IMR-90 (cell line): ENCODE measurements around the gene RAPSN. TPM values are rescaled to one million over a fixed set of nuclear protein-coding genes. Genes with fewer than 3 reads are reported as not detected.

Experiments used
- ATAC-seq: fragments of 200-7000 bp; cut with Tn5 transposase; 2 replicates; pipeline ENCODE4 v1.9.1; 2020; ENCODE audit warnings: low read depth, mild to moderate bottlenecking, moderate library complexity
- BruUV-seq: library from RNA; stranded (reverse); fragments of 400-500 nt; replicated peaks from 2 replicates; lab custom pipeline; 2021; lab: Mats Ljungman, UMichigan
- CTCF ChIA-PET: fragments of 300-600 bp; formaldehyde crosslinking; extraction: SDS; loops from one replicate; lab custom pipeline; 2021; ENCODE audit warnings: antibody characterized with exemption; lab: Yijun Ruan, JAX
- POLR2A ChIA-PET: fragments of 300-600 bp; sonication (Branson Sonifier 250); formaldehyde crosslinking; loops from one replicate; lab custom pipeline; 2022; ENCODE audit warnings: antibody characterized with exemption; ENCODE audit not compliant: unreplicated experiment; lab: Charles Lee
- DNase-seq: peaks from one replicate; pipeline ENCODE4 v3.0.0; 2013
- H2AFZ ChIP-seq: replicated peaks from 2 replicates; pipeline ENCODE3; 2013; ENCODE audit warnings: low read length, mild to moderate bottlenecking; ENCODE audit not compliant: poor library complexity
- H2AK5ac ChIP-seq: 2 replicates; pipeline ENCODE4 v1.6.1; 2013; ENCODE audit warnings: low read depth, low read length, inconsistent platforms
- H2AK9ac ChIP-seq: replicated peaks from 2 replicates; pipeline ENCODE3; 2013; ENCODE audit warnings: mild to moderate bottlenecking, low read depth, low read length, moderate library complexity; ENCODE audit not compliant: poor library complexity
- H2BK120ac ChIP-seq: 2 replicates; pipeline ENCODE4 v1.6.1; 2013; ENCODE audit warnings: low read depth, low read length, inconsistent platforms
- H2BK15ac ChIP-seq: 3 replicates; pipeline ENCODE4 v1.6.1; 2013; ENCODE audit warnings: low read depth, low read length, inconsistent platforms
- H2BK20ac ChIP-seq: 2 replicates; pipeline ENCODE4 v1.6.1; 2013; ENCODE audit warnings: low read depth, mild to moderate bottlenecking, inconsistent platforms, low read length, moderate library complexity
- H2BK5ac ChIP-seq: 2 replicates; pipeline ENCODE4 v1.6.1; 2013; ENCODE audit warnings: mild to moderate bottlenecking, low read depth, low read length, inconsistent platforms; ENCODE audit not compliant: poor library complexity, severe bottlenecking
- H3K14ac ChIP-seq: replicated peaks from 2 replicates; pipeline ENCODE4 v1.6.1; 2013; ENCODE audit warnings: low read depth, low read length, inconsistent platforms
- H3K18ac ChIP-seq: 2 replicates; pipeline ENCODE4 v1.6.1; 2013; ENCODE audit warnings: low read depth, low read length, control low read depth
- H3K23ac ChIP-seq: 2 replicates; pipeline ENCODE4 v1.6.1; 2013; ENCODE audit warnings: low read depth, low read length, inconsistent platforms
- H3K27ac ChIP-seq: 2 replicates; pipeline ENCODE4 v1.5.1; 2013; ENCODE audit warnings: mild to moderate bottlenecking, control low read depth, low read length; ENCODE audit not compliant: insufficient read depth
- H3K27me3 ChIP-seq: 2 replicates; pipeline ENCODE4 v1.6.1; 2013; ENCODE audit warnings: low read length; ENCODE audit not compliant: control insufficient read depth, insufficient read depth
- H3K36me3 ChIP-seq: 2 replicates; pipeline ENCODE4 v1.6.1; 2013; ENCODE audit warnings: low read length, mixed read lengths; ENCODE audit not compliant: control insufficient read depth, insufficient read depth
- H3K4ac ChIP-seq: 2 replicates; pipeline ENCODE4 v1.6.1; 2013; ENCODE audit warnings: low read depth, low read length, inconsistent platforms
- H3K4me1 ChIP-seq: 2 replicates; pipeline ENCODE4 v1.6.1; 2013; ENCODE audit warnings: low read length, mixed read lengths; ENCODE audit not compliant: control insufficient read depth, insufficient read depth
- H3K4me2 ChIP-seq: 2 replicates; pipeline ENCODE4 v1.6.1; 2013; ENCODE audit warnings: low read depth, mild to moderate bottlenecking, control low read depth, low read length, moderate library complexity
- H3K4me3 ChIP-seq: 2 replicates; pipeline ENCODE4 v1.5.1; 2013; ENCODE audit warnings: low read depth, mild to moderate bottlenecking, control low read depth, low read length, moderate library complexity; ENCODE audit not compliant: insufficient read depth
- H3K56ac ChIP-seq: 2 replicates; pipeline ENCODE4 v1.6.1; 2013; ENCODE audit warnings: low read length, inconsistent platforms; ENCODE audit not compliant: insufficient read depth; ENCODE audit errors: extremely low read depth
- H3K79me1 ChIP-seq, 2 experiments: 2 replicates each; pipeline ENCODE4 v1.6.1; 2013; ENCODE audit warnings: low read length in 2 of 2, inconsistent platforms in 1 of 2, low read depth in 1 of 2
- H3K9ac ChIP-seq: 2 replicates; pipeline ENCODE4 v1.6.1; 2013; ENCODE audit warnings: low read depth, low read length, control low read depth
- H3K9me1 ChIP-seq: 2 replicates; pipeline ENCODE4 v1.6.1; 2013; ENCODE audit warnings: low read length, inconsistent platforms; ENCODE audit not compliant: insufficient read depth
- H3K9me3 ChIP-seq: 2 replicates; pipeline ENCODE4 v1.6.1; 2013; ENCODE audit warnings: low read length; ENCODE audit not compliant: control insufficient read depth, insufficient read depth
- H4K20me1 ChIP-seq: 2 replicates; pipeline ENCODE4 v1.6.1; 2013; ENCODE audit warnings: low read length, inconsistent platforms; ENCODE audit not compliant: insufficient read depth
- H4K5ac ChIP-seq: 2 replicates; pipeline ENCODE4 v1.6.1; 2013; ENCODE audit warnings: mild to moderate bottlenecking, low read depth, low read length, control low read depth
- H4K8ac ChIP-seq, 2 experiments: 2 replicates each; pipeline ENCODE4 v1.6.1; 2013; ENCODE audit warnings: low read depth in 2 of 2, low read length in 2 of 2, control low read depth in 1 of 2, inconsistent platforms in 1 of 2
- H4K91ac ChIP-seq: 2 replicates; pipeline ENCODE4 v1.6.1; 2013; ENCODE audit warnings: low read depth, low read length, inconsistent platforms; ENCODE audit not compliant: insufficient read depth
- CEBPB ChIP-seq: IDR thresholded peaks from 2 replicates; pipeline ENCODE4 v1.6.1; 2012; ENCODE audit warnings: low read depth, low read length, improper control_type of control experiment
- CHD1 ChIP-seq: IDR thresholded peaks from 2 replicates; pipeline ENCODE4 v1.6.1; 2012; ENCODE audit warnings: low read depth, low read length, improper control_type of control experiment
- ELK1 ChIP-seq: fragments of 150-350 bp; IDR thresholded peaks from 2 replicates; pipeline ENCODE4 v1.6.1; 2016; ENCODE audit warnings: low read depth, mild to moderate bottlenecking, low read length, moderate library complexity, borderline replicate concordance
- MAZ ChIP-seq: IDR thresholded peaks from 2 replicates; pipeline ENCODE4 v1.6.1; 2012; ENCODE audit warnings: low read depth, mild to moderate bottlenecking, low read length, improper control_type of control experiment, moderate library complexity, borderline replicate concordance
- MXI1 ChIP-seq: IDR thresholded peaks from 2 replicates; pipeline ENCODE4 v1.6.1; 2012; ENCODE audit warnings: low read depth, mild to moderate bottlenecking, low read length, moderate library complexity, borderline replicate concordance
- NFE2L2 ChIP-seq: fragments of 150-350 bp; IDR thresholded peaks from 2 replicates; pipeline ENCODE4 v1.6.1; 2016; ENCODE audit warnings: low read depth, mild to moderate bottlenecking, low read length
- POLR2A ChIP-seq: IDR thresholded peaks from 2 replicates; pipeline ENCODE4 v1.6.1; 2012; ENCODE audit warnings: mild to moderate bottlenecking, low read depth, low read length
- RAD21 ChIP-seq: IDR thresholded peaks from 2 replicates; pipeline ENCODE4 v1.6.1; 2012; ENCODE audit warnings: low read length, improper control_type of control experiment
- RCOR1 ChIP-seq: IDR thresholded peaks from 2 replicates; pipeline ENCODE4 v1.6.1; 2012; ENCODE audit warnings: mild to moderate bottlenecking, low read length, improper control_type of control experiment; ENCODE audit not compliant: insufficient replicate concordance
- RFX5 ChIP-seq: IDR thresholded peaks from 2 replicates; pipeline ENCODE4 v1.8.0; 2012; ENCODE audit warnings: low read depth, mild to moderate bottlenecking, low read length, moderate library complexity
- SMC3 ChIP-seq: fragments of 150-350 bp; IDR thresholded peaks from 2 replicates; pipeline ENCODE4 v1.6.1; 2016; ENCODE audit warnings: low read depth, mild to moderate bottlenecking, antibody characterized with exemption, low read length, moderate library complexity
- USF2 ChIP-seq: fragments of 150-350 bp; IDR thresholded peaks from 2 replicates; pipeline ENCODE4 v1.6.1; 2017; ENCODE audit warnings: mild to moderate bottlenecking, antibody characterized with exemption, low read length, low read depth
- WGBS, 2 experiments: methylation state at CpG; one replicate each; pipeline versions ENCODE4 v1.1.5 to v1.1.7; 2013; ENCODE audit warnings: missing lambda C conversion rate in 2 of 2; ENCODE audit not compliant: insufficient read length in 1 of 2; ENCODE audit errors: extremely low coverage in 2 of 2; 5-methylcytosine and 5-hydroxymethylcytosine counted together
- dilution Hi-C: fragments of 300-500 bp; cut with HindIII; formaldehyde crosslinking; loops from one replicate; pipeline ENCODE4 v1.14.3; 2018; ENCODE audit warnings: low sequenced_read_pairs; ENCODE audit not compliant: unreplicated experiment
- in situ Hi-C: fragments of 300-500 bp; cut with MboI; formaldehyde crosslinking; loops from 3 replicates; pipeline ENCODE4 v1.14.3; 2019; ENCODE audit warnings: low sequenced_read_pairs, inconsistent platforms, mixed read lengths
- intact Hi-C: fragments of 100-400 bp; cut with micrococcal nuclease; formaldehyde crosslinking; loops from 2 replicates; pipeline ENCODE4 v1.10.0; 2022
- polyA plus RNA-seq, 3 experiments: library from polyadenylated mRNA; depleted of rRNA; stranded (reverse); fragments of >200 nt; gene quantifications; 2 replicates each; pipeline ENCODE4 v1.2.3, GENCODE V29; 2012; ENCODE audit warnings: low replicate concordance in 1 of 3
- total RNA-seq: library from RNA; depleted of rRNA; stranded (reverse); fragments of >200 nt; gene quantifications from 2 replicates; pipeline ENCODE4 v1.2.3, GENCODE V29; 2012
- TF ChIP-seq, protein P1 (sequence below): conservative IDR thresholded peaks from 2 replicates; pipeline ENCODE4 v1.5.1; 2012; ENCODE audit warnings: mild to moderate bottlenecking, low read depth, low read length, improper control_type of control experiment

The RAPSN gene
- total and polyA plus RNA-seq, 2 of the 4 experiments (the other 2 are of a cell fraction): 0.03 TPM; not detected in 1

GRCh38 chr11:47408598-47409439, 40.1 kb downstream of the RAPSN start:
- Histone ChIP-seq H3K18ac (peak overlapping the region; percentile 88), H3K4ac (peak overlapping the region; percentile 99), H3K79me1 (peaks cover 0 to 48% of the 10 kb centered on the region in 2 experiments; a peak in 3 of 4 replicates), H3K23ac (peak overlapping the region; percentile 97), H3K56ac (peak overlapping the region; percentile 93), H3K4me1 (peaks cover 28% of the 10 kb centered on the region), H3K9ac (peak overlapping the region; percentile 97), H4K8ac (peak overlapping the region; percentile 94 to 95), H3K9me3 (no peaks in the 10 kb centered on the region), H3K4me2 (peak overlapping the region; percentile 86), H3K27ac (peak overlapping the region; percentile 98), H4K5ac (peak overlapping the region; percentile 82), H3K36me3 (peaks cover 27% of the 10 kb centered on the region), H3K14ac (peak overlapping the region; percentile 100), H2BK5ac (peak overlapping the region; percentile 94), H2BK15ac (peak overlapping the region; percentile 57; the same call in 2 of the 3 replicates), H4K91ac (peak overlapping the region; percentile 98), H4K20me1 (0 out of 2 replicates have a peak, but pooled peaks cover 24% of the 10 kb centered on the region), H2BK20ac (peak overlapping the region; percentile 9; the same call in 1 of the 2 replicates), H2BK120ac (peak overlapping the region; percentile 89), H3K9me1 (peaks cover 8% of the 10 kb centered on the region; the same call in 1 of the 2 replicates), H2AK9ac (peak overlapping the region; percentile 100), H3K27me3 (no peaks in the 10 kb centered on the region), H2AFZ (peak overlapping the region; percentile 91), H2AK5ac (peak overlapping the region; percentile 99), H3K4me3 (peak overlapping the region; percentile 82)
- in situ Hi-C loops (no loop called here), intact Hi-C loops (loop anchor here (1.0 to 5.0 kb wide), 4 partner anchors 35 to 208 kb away; partner anchors contain the start of gene NR1H3), dilution Hi-C loops (no loop called here)
- ChIA-PET CTCF (no interaction called here), POLR2A (no interaction called here)
- WGBS, 2 experiments: 2% methylated on average over 22 of the region's 50 CpGs; no CpG with 5 or more reads in 1 of the 2 experiments
- DNase-seq (peak; percentile 87), ATAC-seq (peak; percentile 13)
- BruUV-seq: TSS peak; percentile 62
- TF ChIP-seq MAZ (peak; percentile 23; the same call in 1 of the 2 replicates), NFE2L2 (no peak), CHD1 (peak; percentile 59; the same call in 1 of the 2 replicates), RAD21 (peak; percentile 29; the same call in 1 of the 2 replicates), MXI1 (peak; percentile 62; the same call in 1 of the 2 replicates), POLR2A (peak; percentile 91), ELK1 (no peak), USF2 (no peak), CEBPB (no peak), RFX5 (no peak), SMC3 (no peak), RCOR1 (peak; percentile 90)
- TF ChIP-seq, protein P1, sequence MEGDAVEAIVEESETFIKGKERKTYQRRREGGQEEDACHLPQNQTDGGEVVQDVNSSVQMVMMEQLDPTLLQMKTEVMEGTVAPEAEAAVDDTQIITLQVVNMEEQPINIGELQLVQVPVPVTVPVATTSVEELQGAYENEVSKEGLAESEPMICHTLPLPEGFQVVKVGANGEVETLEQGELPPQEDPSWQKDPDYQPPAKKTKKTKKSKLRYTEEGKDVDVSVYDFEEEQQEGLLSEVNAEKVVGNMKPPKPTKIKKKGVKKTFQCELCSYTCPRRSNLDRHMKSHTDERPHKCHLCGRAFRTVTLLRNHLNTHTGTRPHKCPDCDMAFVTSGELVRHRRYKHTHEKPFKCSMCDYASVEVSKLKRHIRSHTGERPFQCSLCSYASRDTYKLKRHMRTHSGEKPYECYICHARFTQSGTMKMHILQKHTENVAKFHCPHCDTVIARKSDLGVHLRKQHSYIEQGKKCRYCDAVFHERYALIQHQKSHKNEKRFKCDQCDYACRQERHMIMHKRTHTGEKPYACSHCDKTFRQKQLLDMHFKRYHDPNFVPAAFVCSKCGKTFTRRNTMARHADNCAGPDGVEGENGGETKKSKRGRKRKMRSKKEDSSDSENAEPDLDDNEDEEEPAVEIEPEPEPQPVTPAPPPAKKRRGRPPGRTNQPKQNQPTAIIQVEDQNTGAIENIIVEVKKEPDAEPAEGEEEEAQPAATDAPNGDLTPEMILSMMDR: no peak
